SIG-M5 (cell line): ENCODE measurements around the gene FAM120B.

ENCODE experiments used
- DNase-seq: peaks from one replicate; lab custom pipeline; 2025; lab: John Stamatoyannopoulos, UW

Gene FAM120B

GRCh38 chr6:170358496-170358895, 51.9 kb downstream of the FAM120B start:
- no peak for DNase-seq

- no peak for DNase-seq
These were observed 53.9 kb downstream of the FAM120B start for GRCh38 chr6:170360476-170360875.

GRCh38 chr6:170361335-170361734, 54.8 kb downstream of the FAM120B start:
- DNase-seq, result no peak

GRCh38 chr6:170362121-170362520, 55.6 kb downstream of the FAM120B start:
- no peak for DNase-seq

GRCh38 chr6:170363255-170363654, 56.7 kb downstream of the FAM120B start:
- DNase-seq, result no peak

- DNase-seq, result no peak
These were observed 58.6 kb downstream of the FAM120B start for GRCh38 chr6:170365121-170365520.

GRCh38 chr6:170365593-170365992, 59.0 kb downstream of the FAM120B start:
- no peak for DNase-seq

GRCh38 chr6:170366248-170366960, 59.8 kb downstream of the FAM120B start:
- DNase-seq, result no peak

GRCh38 chr6:170367241-170367640, 60.7 kb downstream of the FAM120B start:
- no peak for DNase-seq

- no peak for DNase-seq
These were observed 62.0 kb downstream of the FAM120B start for GRCh38 chr6:170368544-170368943.

- no peak for DNase-seq
These were observed 62.8 kb downstream of the FAM120B start for GRCh38 chr6:170369403-170369802.

- no peak for DNase-seq
These were observed 63.9 kb downstream of the FAM120B start for GRCh38 chr6:170370416-170370815.

- DNase-seq, result no peak
These were observed 64.5 kb downstream of the FAM120B start for GRCh38 chr6:170371080-170371479.

GRCh38 chr6:170371588-170371987, 65.0 kb downstream of the FAM120B start:
- DNase-seq, result no peak

GRCh38 chr6:170372380-170373325, 66.1 kb downstream of the FAM120B start:
- no peak for DNase-seq

- DNase-seq, result no peak
These were observed 68.2 kb downstream of the FAM120B start for GRCh38 chr6:170374571-170375444.

GRCh38 chr6:170375661-170376060, 69.1 kb downstream of the FAM120B start:
- DNase-seq, result no peak

- no peak for DNase-seq
These were observed 70.0 kb downstream of the FAM120B start for GRCh38 chr6:170376386-170377043.

GRCh38 chr6:170378502-170378901, 71.9 kb downstream of the FAM120B start:
- no peak for DNase-seq

- DNase-seq, result no peak
These were observed 75.0 kb downstream of the FAM120B start for GRCh38 chr6:170381562-170381961.

- no peak for DNase-seq
These were observed 77.0 kb downstream of the FAM120B start for GRCh38 chr6:170383466-170384035.
